ENCODE results near the gene RALGAPB.

The RALGAPB gene

DNA sequence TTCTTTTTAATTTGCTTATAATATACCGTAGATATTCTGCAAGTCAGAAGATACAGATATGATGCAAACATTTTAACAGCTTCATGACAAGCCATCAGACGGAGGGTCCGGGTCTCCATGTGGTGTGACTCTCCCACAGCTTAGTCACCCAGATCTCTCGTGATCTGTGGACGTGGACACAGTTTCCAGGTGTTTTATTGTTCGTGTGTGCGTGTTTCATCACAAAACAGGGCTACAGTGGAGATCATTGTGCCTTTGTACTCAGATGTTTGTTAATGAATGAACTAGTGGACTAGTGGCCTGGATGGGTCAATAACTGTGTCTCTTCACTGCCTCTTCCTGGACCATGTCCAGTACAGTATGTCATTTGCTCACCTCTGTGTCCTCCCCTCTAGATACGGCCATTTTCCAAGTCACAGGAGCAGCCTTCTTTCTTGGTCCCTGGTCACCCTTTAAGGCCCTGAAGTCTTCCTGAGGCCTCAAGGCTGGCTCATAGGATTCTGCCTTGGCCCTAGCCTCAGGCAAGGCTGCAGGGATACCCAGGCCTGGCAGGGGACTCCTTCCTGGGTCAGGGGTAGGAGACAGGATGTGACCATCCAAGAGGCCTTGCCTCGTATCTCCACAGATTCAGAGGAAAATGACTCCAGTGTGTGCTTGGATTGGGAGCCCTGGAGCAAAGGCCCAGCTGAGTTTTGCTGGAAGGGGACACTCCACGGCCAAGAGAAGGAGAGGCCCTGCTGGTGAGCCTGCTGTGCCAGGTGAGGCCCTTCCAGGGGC is 112.9 kb downstream of the RALGAPB start:
- TF ChIP-seq, protein P1, sequence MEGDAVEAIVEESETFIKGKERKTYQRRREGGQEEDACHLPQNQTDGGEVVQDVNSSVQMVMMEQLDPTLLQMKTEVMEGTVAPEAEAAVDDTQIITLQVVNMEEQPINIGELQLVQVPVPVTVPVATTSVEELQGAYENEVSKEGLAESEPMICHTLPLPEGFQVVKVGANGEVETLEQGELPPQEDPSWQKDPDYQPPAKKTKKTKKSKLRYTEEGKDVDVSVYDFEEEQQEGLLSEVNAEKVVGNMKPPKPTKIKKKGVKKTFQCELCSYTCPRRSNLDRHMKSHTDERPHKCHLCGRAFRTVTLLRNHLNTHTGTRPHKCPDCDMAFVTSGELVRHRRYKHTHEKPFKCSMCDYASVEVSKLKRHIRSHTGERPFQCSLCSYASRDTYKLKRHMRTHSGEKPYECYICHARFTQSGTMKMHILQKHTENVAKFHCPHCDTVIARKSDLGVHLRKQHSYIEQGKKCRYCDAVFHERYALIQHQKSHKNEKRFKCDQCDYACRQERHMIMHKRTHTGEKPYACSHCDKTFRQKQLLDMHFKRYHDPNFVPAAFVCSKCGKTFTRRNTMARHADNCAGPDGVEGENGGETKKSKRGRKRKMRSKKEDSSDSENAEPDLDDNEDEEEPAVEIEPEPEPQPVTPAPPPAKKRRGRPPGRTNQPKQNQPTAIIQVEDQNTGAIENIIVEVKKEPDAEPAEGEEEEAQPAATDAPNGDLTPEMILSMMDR (IDR thresholded peaks at IDR 0.05; ENCODE audit: insufficient read depth, low read length, poor library complexity, severe bottlenecking), result no peak

DNA sequence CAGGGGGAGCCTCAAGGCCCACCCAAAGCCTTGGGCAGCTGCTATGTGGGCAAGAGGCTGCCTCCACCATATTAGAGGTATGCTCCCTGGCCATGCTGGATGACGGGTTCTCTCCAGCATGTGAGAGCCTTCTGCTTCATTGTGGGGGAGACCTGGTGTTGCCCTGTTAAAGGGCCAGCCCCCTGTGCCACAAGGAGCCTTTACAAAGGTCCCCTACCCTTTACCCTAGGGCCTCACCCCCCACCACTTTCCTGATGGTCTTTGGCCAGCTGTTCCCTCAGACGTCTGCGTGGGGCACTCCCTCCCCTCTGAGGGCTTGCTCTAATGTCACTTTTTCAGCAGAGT is 113.5 kb downstream of the RALGAPB start:
- no peaks in the 10 kb centered on the region for H3K36me3 ChIP-seq (ENCODE audit: control insufficient read depth, insufficient read depth, low read length)
- no peak overlapping the region for H3K4me3 ChIP-seq (replicated peaks; ENCODE audit: low read depth, low read length)
- H3K27me3 ChIP-seq (replicated peaks; ENCODE audit: control insufficient read depth, insufficient read depth, low read length), result peaks cover 2% of the 10 kb centered on the region; the same call in 1 of the 2 replicates
- no peak for DNase-seq (ENCODE audit: extremely low read depth, insufficient read length)
- TF ChIP-seq, protein P1 (IDR thresholded peaks at IDR 0.05; ENCODE audit: insufficient read depth, low read length, poor library complexity, severe bottlenecking), result no peak

More for the DNA sequence above, 112.9 kb downstream of the RALGAPB start:
- H3K4me3 ChIP-seq (replicated peaks; ENCODE audit: low read depth, low read length), result no peak overlapping the region
- peaks cover 2% of the 10 kb centered on the region; the same call in 1 of the 2 replicates for H3K27me3 ChIP-seq (replicated peaks; ENCODE audit: control insufficient read depth, insufficient read depth, low read length)
- H3K36me3 ChIP-seq (ENCODE audit: control insufficient read depth, insufficient read depth, low read length), result no peaks in the 10 kb centered on the region
- no peak for DNase-seq (ENCODE audit: extremely low read depth, insufficient read length)

DNA sequence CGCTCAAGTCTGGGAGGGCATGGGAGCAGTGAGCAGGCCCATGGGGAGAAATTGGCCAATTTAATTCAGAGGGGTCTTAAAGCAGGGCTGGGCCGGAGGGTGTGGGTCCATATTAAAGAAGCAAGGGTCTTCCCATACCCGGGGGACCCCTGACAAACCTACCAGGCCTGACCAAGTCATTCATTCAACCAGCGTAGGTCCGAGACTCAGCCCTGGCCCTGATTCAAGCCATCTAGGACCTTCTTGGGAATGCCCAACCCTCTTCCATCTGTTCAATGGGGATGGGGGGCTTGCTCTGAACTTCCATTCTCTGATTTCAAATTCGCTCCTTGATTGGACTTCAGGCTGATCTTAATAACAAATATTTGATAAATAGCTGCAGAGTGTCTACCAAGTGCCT is 115.7 kb downstream of the RALGAPB start:
- Histone ChIP-seq H3K36me3 (ENCODE audit: control insufficient read depth, insufficient read depth, low read length) (no peaks in the 10 kb centered on the region), H3K4me3 (replicated peaks; ENCODE audit: low read depth, low read length) (no peak overlapping the region), H3K27me3 (replicated peaks; ENCODE audit: control insufficient read depth, insufficient read depth, low read length) (peaks cover 3% of the 10 kb centered on the region; the same call in 1 of the 2 replicates)
- no peak for DNase-seq (ENCODE audit: extremely low read depth, insufficient read length)
- TF ChIP-seq, protein P1 (IDR thresholded peaks at IDR 0.05; ENCODE audit: insufficient read depth, low read length, poor library complexity, severe bottlenecking), result no peak

DNA sequence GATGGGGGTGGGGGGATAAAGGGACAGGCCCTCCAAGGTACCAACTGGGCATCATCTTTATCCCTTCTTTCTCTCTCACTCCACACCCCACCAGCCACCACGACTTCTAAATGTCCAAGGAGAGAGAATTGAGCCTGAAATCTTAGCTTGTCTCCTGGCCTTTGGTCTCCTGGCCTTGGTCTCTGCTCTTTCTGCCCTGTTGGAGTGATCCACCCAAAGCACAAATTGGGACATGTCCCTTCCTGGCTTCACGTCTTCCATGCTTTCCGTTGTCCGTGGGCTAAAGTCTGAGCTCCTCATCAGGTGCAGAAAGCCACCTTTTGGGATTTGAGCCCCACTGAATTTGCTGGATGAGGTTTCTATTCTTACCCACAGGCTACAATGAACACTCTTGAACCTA is 116.7 kb downstream of the RALGAPB start:
- Histone ChIP-seq H3K36me3 (ENCODE audit: control insufficient read depth, insufficient read depth, low read length) (no peaks in the 10 kb centered on the region), H3K27me3 (replicated peaks; ENCODE audit: control insufficient read depth, insufficient read depth, low read length) (peaks cover 3% of the 10 kb centered on the region; the same call in 1 of the 2 replicates), H3K4me3 (replicated peaks; ENCODE audit: low read depth, low read length) (no peak overlapping the region)
- TF ChIP-seq, protein P1 (IDR thresholded peaks at IDR 0.05; ENCODE audit: insufficient read depth, low read length, poor library complexity, severe bottlenecking), result no peak
- no peak for DNase-seq (ENCODE audit: extremely low read depth, insufficient read length)

DNA sequence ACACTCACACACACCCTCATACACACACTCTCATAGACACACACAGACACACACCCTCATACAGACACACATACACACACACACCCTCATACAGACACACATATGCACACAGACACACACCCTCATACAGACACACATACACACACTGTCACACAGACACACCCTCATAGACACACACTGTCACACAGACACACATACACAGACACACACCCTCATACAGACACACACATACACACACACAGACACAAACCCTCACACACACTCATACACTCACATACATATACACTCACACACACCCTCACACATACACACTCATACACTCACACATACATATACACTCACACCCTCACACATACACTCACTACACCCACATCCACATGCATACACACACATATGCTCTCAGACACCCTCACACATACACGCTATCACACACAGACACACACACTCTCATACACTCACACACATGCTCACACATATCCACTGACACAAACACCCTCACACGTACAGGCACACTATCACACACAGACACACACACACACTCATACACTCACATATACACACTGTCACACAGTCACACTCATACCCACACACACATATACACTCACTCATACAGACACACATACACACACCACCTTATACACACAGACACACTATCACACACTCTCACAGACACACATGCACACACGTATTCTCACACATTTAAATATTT is 117.5 kb downstream of the RALGAPB start:
- TF ChIP-seq, protein P1 (IDR thresholded peaks at IDR 0.05; ENCODE audit: insufficient read depth, low read length, poor library complexity, severe bottlenecking), result no peak
- H3K36me3 ChIP-seq (ENCODE audit: control insufficient read depth, insufficient read depth, low read length), result no peaks in the 10 kb centered on the region
- H3K27me3 ChIP-seq (replicated peaks; ENCODE audit: control insufficient read depth, insufficient read depth, low read length), result peaks cover 3% of the 10 kb centered on the region; the same call in 1 of the 2 replicates
- no peak for DNase-seq (ENCODE audit: extremely low read depth, insufficient read length)
- no peak overlapping the region for H3K4me3 ChIP-seq (replicated peaks; ENCODE audit: low read depth, low read length)

Measured in GM06990 (cell line).